Smooth muscle cell (in vitro differentiated cells): Measurements from ENCODE around the gene LRCH1. TPM values are rescaled to one million over a fixed set of nuclear protein-coding genes. Genes with fewer than 3 reads are reported as not detected.

Experiments
- DNase-seq: peaks from one replicate; lab custom pipeline; 2025; ENCODE audit not compliant: unreplicated experiment; lab: John Stamatoyannopoulos, UW
- H2AFZ ChIP-seq: fragments of 200-600 bp; sonication (generic); 2 replicates; pipeline ENCODE4 v1.6.0; 2016; ENCODE audit warnings: antibody characterized with exemption, low read depth, mild to moderate bottlenecking
- H3F3A ChIP-seq: fragments of 200-600 bp; sonication (generic); 2 replicates; pipeline ENCODE4 v1.6.0; 2017; ENCODE audit warnings: antibody characterized with exemption, low read depth
- H3K27ac ChIP-seq: fragments of 200-600 bp; sonication (generic); 2 replicates; pipeline ENCODE4 v1.5.1; 2016; ENCODE audit warnings: low read depth, mild to moderate bottlenecking
- H3K27me3 ChIP-seq: fragments of 200-600 bp; sonication (generic); 2 replicates; pipeline ENCODE4 v1.6.1; 2016; ENCODE audit warnings: low read depth, mild to moderate bottlenecking
- H3K36me3 ChIP-seq: fragments of 200-600 bp; sonication (generic); 2 replicates; pipeline ENCODE4 v1.5.1; 2016; ENCODE audit warnings: low read depth
- H3K4me1 ChIP-seq: fragments of 200-600 bp; sonication (generic); 2 replicates; pipeline ENCODE4 v1.5.1; 2016; ENCODE audit warnings: low read depth
- H3K4me2 ChIP-seq: fragments of 200-600 bp; sonication (generic); 2 replicates; pipeline ENCODE4 v1.6.0; 2016; ENCODE audit warnings: mild to moderate bottlenecking
- H3K4me3 ChIP-seq: fragments of 200-600 bp; sonication (generic); 2 replicates; pipeline ENCODE4 v1.5.1; 2016; ENCODE audit warnings: mild to moderate bottlenecking
- H3K79me2 ChIP-seq: fragments of 200-600 bp; sonication (generic); 2 replicates; pipeline ENCODE4 v1.6.0; 2016; ENCODE audit warnings: low read depth, mild to moderate bottlenecking
- H3K9ac ChIP-seq: fragments of 200-600 bp; sonication (generic); 2 replicates; pipeline ENCODE4 v1.6.0; 2016; ENCODE audit warnings: low read depth
- H3K9me3 ChIP-seq: fragments of 200-600 bp; sonication (generic); replicated peaks from 2 replicates; pipeline ENCODE4 v1.5.1; 2016; ENCODE audit warnings: low read depth
- H4K20me1 ChIP-seq: fragments of 200-600 bp; sonication (generic); 2 replicates; pipeline ENCODE4 v1.6.0; 2016; ENCODE audit warnings: low read depth
- CTCF ChIP-seq: fragments of 200-600 bp; sonication (generic); IDR thresholded peaks from 2 replicates; pipeline ENCODE4 v1.5.1; 2017; ENCODE audit warnings: borderline replicate concordance, mild to moderate bottlenecking, antibody characterized with exemption; ENCODE audit not compliant: insufficient read depth, poor library complexity, severe bottlenecking
- WGBS: methylation state at CpG from one replicate; pipeline ENCODE4 v1.1.7; 2016; ENCODE audit warnings: low lambda C conversion rate; 5-methylcytosine and 5-hydroxymethylcytosine counted together
- polyA plus RNA-seq: library from polyadenylated mRNA; unstranded; fragments of >200 nt; fragmentation: Nextera tagmentation; extraction: Ambion mirVana; gene quantifications from 2 replicates; pipeline ENCODE4 v1.2.1, GENCODE V29; 2016
- total RNA-seq: library from RNA; depleted of rRNA; stranded (reverse); fragments of >200 nt; gene quantifications from 2 replicates; pipeline ENCODE4 v1.2.3, GENCODE V29; 2014

LRCH1 gene
- total and polyA plus RNA-seq, 2 experiments from 2014 or later = 9.4 to 27.7 TPM

DNA sequence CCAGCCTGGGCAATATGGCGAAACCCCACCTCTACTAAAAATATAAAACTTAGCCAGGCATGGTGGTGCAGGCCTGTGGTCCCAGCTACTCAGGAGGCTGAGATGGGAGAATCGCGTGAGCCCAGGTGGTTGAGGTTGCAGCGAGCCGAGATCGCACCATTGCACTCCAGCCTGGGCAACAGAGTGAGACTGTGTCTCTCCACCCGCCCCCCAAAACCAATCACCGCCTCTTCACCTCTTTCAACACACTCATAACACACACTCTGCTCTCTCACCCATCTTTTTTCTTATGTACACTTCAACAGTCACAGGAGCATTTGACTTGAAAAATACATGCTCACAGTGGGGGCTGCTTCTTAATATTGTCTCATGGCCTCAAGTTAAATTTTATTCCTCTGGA is 167.2 kb downstream of the LRCH1 start:
- Histone ChIP-seq H3K9me3 (no peaks in the 10 kb centered on the region), H3K79me2 (no peaks in the 10 kb centered on the region), H3K9ac (no peak overlapping the region), H4K20me1 (no peaks in the 10 kb centered on the region), H3K27ac (no peak overlapping the region), H3K36me3 (peaks cover 11% of the 10 kb centered on the region), H3F3A (no peaks in the 10 kb centered on the region), H2AFZ (no peak overlapping the region), H3K4me1 (no peaks in the 10 kb centered on the region), H3K4me2 (no peak overlapping the region), H3K4me3 (no peak overlapping the region), H3K27me3 (no peaks in the 10 kb centered on the region)
- DNase-seq = no peak
- WGBS = 97% methylated on average over 8 of the region's 8 CpGs
- no peak for TF ChIP-seq CTCF

DNA sequence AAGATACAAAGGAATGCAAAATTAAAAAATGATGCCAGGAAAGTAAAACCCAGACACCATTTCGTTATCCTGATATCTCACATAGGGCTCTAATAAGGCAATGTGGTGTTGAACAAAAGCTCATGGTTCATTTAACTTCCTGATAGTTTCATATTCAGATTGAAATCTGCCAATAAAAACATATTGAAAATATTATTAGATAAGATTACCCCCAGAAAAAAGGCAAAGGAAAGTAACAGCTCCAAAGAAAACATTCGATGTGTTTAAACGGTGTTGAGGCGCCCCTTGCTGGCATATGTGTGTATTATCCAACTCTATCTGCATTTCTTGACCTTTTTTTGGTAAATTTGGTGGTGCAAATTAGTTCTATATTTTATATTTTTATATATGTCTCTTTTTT is 168.1 kb downstream of the LRCH1 start:
- H3K79me2 ChIP-seq = no peaks in the 10 kb centered on the region
- H3K27ac ChIP-seq = no peak overlapping the region
- no peaks in the 10 kb centered on the region for H4K20me1 ChIP-seq
- no peak overlapping the region for H3K4me3 ChIP-seq
- no peaks in the 10 kb centered on the region for H3F3A ChIP-seq
- no peak overlapping the region for H3K4me2 ChIP-seq
- no peaks in the 10 kb centered on the region for H3K27me3 ChIP-seq
- peaks cover 14% of the 10 kb centered on the region for H3K36me3 ChIP-seq
- DNase-seq = no peak
- peak; percentile 81 for TF ChIP-seq CTCF
- H3K9ac ChIP-seq = no peak overlapping the region
- no peak overlapping the region for H2AFZ ChIP-seq
- H3K4me1 ChIP-seq = no peaks in the 10 kb centered on the region
- 49% methylated on average over 4 of the region's 4 CpGs for WGBS
- H3K9me3 ChIP-seq = no peaks in the 10 kb centered on the region

- H3K79me2 ChIP-seq = no peaks in the 10 kb centered on the region
- H3K9ac ChIP-seq = no peak overlapping the region
- no peak for DNase-seq
- no peak overlapping the region for H3K27ac ChIP-seq
- H3K4me2 ChIP-seq = no peak overlapping the region
- no peak overlapping the region for H2AFZ ChIP-seq
- no peaks in the 10 kb centered on the region for H3K9me3 ChIP-seq
- H3K36me3 ChIP-seq = peaks cover 18% of the 10 kb centered on the region
- TF ChIP-seq CTCF = no peak
- H3K4me1 ChIP-seq = no peaks in the 10 kb centered on the region
- no peaks in the 10 kb centered on the region for H4K20me1 ChIP-seq
- WGBS = 91% methylated on average over 5 of the region's 5 CpGs
- H3F3A ChIP-seq = no peaks in the 10 kb centered on the region
- H3K4me3 ChIP-seq = no peak overlapping the region
- no peaks in the 10 kb centered on the region for H3K27me3 ChIP-seq
Observed at GRCh38 chr13:46726347-46726746, 173.4 kb downstream of the LRCH1 start.

GRCh38 chr13:46728777-46729176 is 175.8 kb downstream of the LRCH1 start:
- H3K27ac ChIP-seq = no peak overlapping the region
- no peak overlapping the region for H2AFZ ChIP-seq
- no peaks in the 10 kb centered on the region for H4K20me1 ChIP-seq
- WGBS = 93% methylated on average over 7 of the region's 7 CpGs
- no peaks in the 10 kb centered on the region for H3K79me2 ChIP-seq
- no peak overlapping the region for H3K9ac ChIP-seq
- H3F3A ChIP-seq = no peaks in the 10 kb centered on the region
- no peaks in the 10 kb centered on the region for H3K9me3 ChIP-seq
- H3K4me1 ChIP-seq = no peaks in the 10 kb centered on the region
- H3K36me3 ChIP-seq = peaks cover 24% of the 10 kb centered on the region
- no peak overlapping the region for H3K4me2 ChIP-seq
- no peak for DNase-seq
- H3K4me3 ChIP-seq = no peak overlapping the region
- H3K27me3 ChIP-seq = no peaks in the 10 kb centered on the region
- peak; percentile 28 for TF ChIP-seq CTCF
